Colonic mucosa (tissue), 4 donors: Measurements from ENCODE around the gene PARP11. TPM values are rescaled to one million over a fixed set of nuclear protein-coding genes. Genes with fewer than 3 reads are reported as not detected.

Source experiments
- DNase-seq: peaks from one replicate; pipeline ENCODE4 v3.0.0-alpha.2; 2020
- H3K27ac ChIP-seq: fragments of 200-600 bp; one replicate; pipeline ENCODE4 v1.8.0; 2021
- H3K27me3 ChIP-seq: fragments of 200-600 bp; one replicate; pipeline ENCODE4 v1.8.0; 2021
- H3K36me3 ChIP-seq: fragments of 200-600 bp; one replicate; pipeline ENCODE4 v1.8.0; 2021
- H3K4me1 ChIP-seq: fragments of 200-600 bp; one replicate; pipeline ENCODE4 v1.8.0; 2021; ENCODE audit warnings: mild to moderate bottlenecking
- H3K4me3 ChIP-seq: fragments of 200-600 bp; one replicate; pipeline ENCODE4 v1.8.0; 2021
- H3K9ac ChIP-seq, 2 donors: one replicate each; pipeline ENCODE4 v1.7.0; 2013; ENCODE audit warnings: control low read depth in 2 of 2, low read depth in 2 of 2, low read length in 2 of 2
- H3K9me3 ChIP-seq: fragments of 200-600 bp; one replicate; pipeline ENCODE4 v1.8.0; 2021
- intact Hi-C: fragments of 100-400 bp; cut with DNase I; formaldehyde crosslinking; loops from one replicate; pipeline ENCODE4 v1.14.1; 2022
- total RNA-seq, 2 donors: library from RNA; stranded (reverse); fragmentation: NEBNext Ultra II Directional in 1 of 2; extraction: Animal tissue kit (Norgen Biotek cat#: 25700) in 1 of 2; gene quantifications; one replicate each; pipeline ENCODE4 v1.2.1, GENCODE V29; 2021
- TF ChIP-seq, protein P1 (sequence below): fragments of 200-600 bp; IDR thresholded peaks from one replicate; pipeline ENCODE4 v1.8.0; 2022; ENCODE audit warnings: antibody characterized with exemption, mild to moderate bottlenecking
- donor health status: healthy.
- donor health status: DM: no; HTN: no; CAD: no.
- donor health status: DM: no; HTN: no; CAD: no.

Gene PARP11
- total RNA-seq, 2 donors from 2014 or later, result 5.5 to 5.8 TPM

- Histone ChIP-seq H3K9me3 (no peaks in the 10 kb centered on the region), H3K4me3 (no peak overlapping the region), H3K4me1 (no peaks in the 10 kb centered on the region), H3K27me3 (no peaks in the 10 kb centered on the region), H3K36me3 (no peaks in the 10 kb centered on the region), H3K9ac (no peak overlapping the region), H3K27ac (no peak overlapping the region)
- intact Hi-C loops, result no loop called here
- DNase-seq, result no peak
- TF ChIP-seq, protein P1, sequence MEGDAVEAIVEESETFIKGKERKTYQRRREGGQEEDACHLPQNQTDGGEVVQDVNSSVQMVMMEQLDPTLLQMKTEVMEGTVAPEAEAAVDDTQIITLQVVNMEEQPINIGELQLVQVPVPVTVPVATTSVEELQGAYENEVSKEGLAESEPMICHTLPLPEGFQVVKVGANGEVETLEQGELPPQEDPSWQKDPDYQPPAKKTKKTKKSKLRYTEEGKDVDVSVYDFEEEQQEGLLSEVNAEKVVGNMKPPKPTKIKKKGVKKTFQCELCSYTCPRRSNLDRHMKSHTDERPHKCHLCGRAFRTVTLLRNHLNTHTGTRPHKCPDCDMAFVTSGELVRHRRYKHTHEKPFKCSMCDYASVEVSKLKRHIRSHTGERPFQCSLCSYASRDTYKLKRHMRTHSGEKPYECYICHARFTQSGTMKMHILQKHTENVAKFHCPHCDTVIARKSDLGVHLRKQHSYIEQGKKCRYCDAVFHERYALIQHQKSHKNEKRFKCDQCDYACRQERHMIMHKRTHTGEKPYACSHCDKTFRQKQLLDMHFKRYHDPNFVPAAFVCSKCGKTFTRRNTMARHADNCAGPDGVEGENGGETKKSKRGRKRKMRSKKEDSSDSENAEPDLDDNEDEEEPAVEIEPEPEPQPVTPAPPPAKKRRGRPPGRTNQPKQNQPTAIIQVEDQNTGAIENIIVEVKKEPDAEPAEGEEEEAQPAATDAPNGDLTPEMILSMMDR, result no peak
Observed at GRCh38 chr12:3789838-3790237, 83.4 kb downstream of the PARP11 start.

- Histone ChIP-seq H3K4me1 (no peaks in the 10 kb centered on the region), H3K4me3 (no peak overlapping the region), H3K36me3 (no peaks in the 10 kb centered on the region), H3K27me3 (no peaks in the 10 kb centered on the region), H3K9ac (no peak overlapping the region), H3K27ac (no peak overlapping the region), H3K9me3 (no peaks in the 10 kb centered on the region)
- peak; percentile 40 for DNase-seq
- TF ChIP-seq, protein P1, result peak; percentile 63
- intact Hi-C loops, result loop anchor here (5.0 to 10.0 kb wide), 2 partner anchors 120 to 473 kb away; no protein-coding TSS in a partner anchor
Observed at GRCh38 chr12:3777206-3777809, 95.9 kb downstream of the PARP11 start.

DNA sequence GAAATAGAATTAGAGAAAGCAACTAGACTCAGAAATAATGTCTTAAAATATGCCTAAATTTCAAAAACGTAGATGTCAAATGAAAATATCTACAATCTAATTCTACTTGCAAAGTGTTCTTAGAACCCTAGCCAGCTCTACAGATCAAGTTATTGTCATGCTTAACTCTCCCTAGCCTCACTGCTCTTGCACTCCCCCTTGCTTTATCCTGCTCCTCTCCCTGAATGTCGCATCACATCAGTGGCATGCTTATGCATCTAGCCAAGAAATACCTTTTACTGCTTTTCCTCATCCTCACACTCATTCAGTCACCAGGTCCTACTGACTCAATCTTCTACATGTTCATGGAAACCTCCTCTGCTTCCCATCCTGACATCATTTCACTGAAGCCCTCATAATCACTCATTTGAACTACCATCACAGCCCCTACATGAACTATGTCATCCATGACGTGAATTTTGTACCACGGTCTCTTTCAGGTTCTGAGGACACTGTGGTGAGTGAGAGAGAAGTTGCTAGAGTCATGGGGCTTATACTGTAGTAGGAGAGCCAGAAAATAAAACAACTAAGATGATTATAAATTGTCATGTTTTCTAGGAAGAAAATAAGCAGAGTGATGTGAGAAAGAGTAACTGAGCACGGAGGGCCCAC is 97.7 kb downstream of the PARP11 start:
- TF ChIP-seq, protein P1, result no peak
- intact Hi-C loops, result loop anchor here (5.0 to 10.0 kb wide), 2 partner anchors 118 to 471 kb away; no protein-coding TSS in a partner anchor
- no peaks in the 10 kb centered on the region for H3K4me1 ChIP-seq
- H3K4me3 ChIP-seq, result no peak overlapping the region
- no peaks in the 10 kb centered on the region for H3K27me3 ChIP-seq
- H3K9me3 ChIP-seq, result no peaks in the 10 kb centered on the region
- no peak overlapping the region for H3K27ac ChIP-seq
- no peak overlapping the region for H3K9ac ChIP-seq
- no peaks in the 10 kb centered on the region for H3K36me3 ChIP-seq
- no peak for DNase-seq

- Histone ChIP-seq H3K36me3 (no peaks in the 10 kb centered on the region), H3K4me1 (no peaks in the 10 kb centered on the region), H3K27me3 (no peaks in the 10 kb centered on the region), H3K9me3 (no peaks in the 10 kb centered on the region), H3K4me3 (no peak overlapping the region), H3K27ac (no peak overlapping the region), H3K9ac (no peak overlapping the region)
- TF ChIP-seq, protein P1, result no peak
- DNase-seq, result no peak
- intact Hi-C loops, result loop anchor here (10.0 kb wide), 1 partner anchor 468 kb away; no protein-coding TSS in a partner anchor
Observed at GRCh38 chr12:3772380-3772779, 100.8 kb downstream of the PARP11 start.

DNA sequence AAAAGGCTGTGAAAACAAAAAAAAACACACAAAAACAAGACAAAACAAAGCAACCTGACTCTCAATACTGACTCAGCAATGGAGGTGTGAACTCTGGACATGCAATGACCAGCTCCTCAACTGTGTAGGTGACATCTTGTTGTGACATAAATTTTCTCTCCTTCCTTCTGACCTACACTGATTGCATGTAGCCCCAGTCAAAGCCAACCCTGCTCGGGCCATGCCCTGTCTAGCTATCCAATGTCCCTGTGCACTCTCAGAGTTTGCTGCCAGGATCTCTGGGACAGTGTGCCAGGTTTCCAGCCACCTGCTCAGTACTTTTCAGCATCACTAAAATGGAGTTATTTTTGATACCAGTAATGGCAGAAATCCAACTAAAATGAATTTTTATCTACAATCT is 101.3 kb downstream of the PARP11 start:
- Histone ChIP-seq H3K27ac (no peak overlapping the region), H3K9ac (no peak overlapping the region), H3K4me1 (no peaks in the 10 kb centered on the region), H3K36me3 (no peaks in the 10 kb centered on the region), H3K4me3 (no peak overlapping the region), H3K27me3 (no peaks in the 10 kb centered on the region), H3K9me3 (no peaks in the 10 kb centered on the region)
- intact Hi-C loops, result loop anchor here (10.0 kb wide), 1 partner anchor 467 kb away; no protein-coding TSS in a partner anchor
- DNase-seq, result no peak
- TF ChIP-seq, protein P1, result no peak
